RKO (cell line): ENCODE data around the gene SLC6A3.
"Not testable (repeated sequence)": the region's sequence is repeated elsewhere in the genome, so short reads cannot be mapped to it uniquely, and the experiment has no call there.

Source experiments
- DNase-seq: peaks from one replicate; pipeline ENCODE4 v3.0.0-alpha.2; 2016; ENCODE audit warnings: low spot score

The SLC6A3 gene

GRCh38 chr5:1464096-1464446 is 18.8 kb upstream of the SLC6A3 start:
- DNase-seq = no peak

GRCh38 chr5:1463326-1464095 is 18.3 kb upstream of the SLC6A3 start:
- DNase-seq = no peak

- no peak for DNase-seq
Observed at GRCh38 chr5:1462358-1462757, 17.1 kb upstream of the SLC6A3 start.

GRCh38 chr5:1461396-1461795 is 16.2 kb upstream of the SLC6A3 start:
- DNase-seq = no peak

- DNase-seq = no peak
Observed at GRCh38 chr5:1460054-1460682, 14.9 kb upstream of the SLC6A3 start.

- not testable (repeated sequence) for DNase-seq
Observed at GRCh38 chr5:1459435-1459834, 14.2 kb upstream of the SLC6A3 start.

- DNase-seq = not testable (repeated sequence)
Observed at GRCh38 chr5:1456110-1456881, 11.1 kb upstream of the SLC6A3 start.

GRCh38 chr5:1453613-1454012 is 8.4 kb upstream of the SLC6A3 start:
- no peak for DNase-seq

GRCh38 chr5:1449081-1449630 is 3.9 kb upstream of the SLC6A3 start:
- no peak for DNase-seq

GRCh38 chr5:1448511-1449011 is 3.3 kb upstream of the SLC6A3 start:
- DNase-seq = no peak

- no peak for DNase-seq
Observed at GRCh38 chr5:1447671-1448361, 2.6 kb upstream of the SLC6A3 start.

- no peak for DNase-seq
Observed at GRCh38 chr5:1446602-1447343, 1.5 kb upstream of the SLC6A3 start.

- DNase-seq = no peak
Observed at GRCh38 chr5:1445689-1446601, 705 bp upstream of the SLC6A3 start.

GRCh38 chr5:1444361-1445189 is 665 bp downstream of the SLC6A3 start:
- DNase-seq = no peak

GRCh38 chr5:1443991-1444360 is 1.3 kb downstream of the SLC6A3 start:
- no peak for DNase-seq

GRCh38 chr5:1443171-1443570 is 2.1 kb downstream of the SLC6A3 start:
- no peak for DNase-seq

- no peak for DNase-seq
Observed at GRCh38 chr5:1442222-1443145, 2.8 kb downstream of the SLC6A3 start.

- DNase-seq = no peak
Observed at GRCh38 chr5:1441166-1441865, 3.9 kb downstream of the SLC6A3 start.
